H9 (cell line): ENCODE data around the gene PPM1J. TPM values are rescaled to one million over a fixed set of nuclear protein-coding genes. Genes with fewer than 3 reads are reported as not detected.

ENCODE experiments used
- DNase-seq: peaks from one replicate; pipeline ENCODE4 v3.0.0-alpha.2; 2017
- H2AFZ ChIP-seq: one replicate; pipeline ENCODE4 v1.6.1; 2013; ENCODE audit warnings: mild to moderate bottlenecking, low read length, control low read depth, moderate library complexity
- H2AK5ac ChIP-seq: 2 replicates; pipeline ENCODE4 v1.6.1; 2013; ENCODE audit warnings: low read length, control low read depth, mixed read lengths; ENCODE audit not compliant: insufficient read length
- H2BK120ac ChIP-seq: one replicate; pipeline ENCODE4 v1.6.1; 2013; ENCODE audit warnings: low read depth, mild to moderate bottlenecking, low read length, control low read depth, inconsistent platforms; ENCODE audit not compliant: poor library complexity, severe bottlenecking
- H2BK12ac ChIP-seq: 2 replicates; pipeline ENCODE4 v1.6.1; 2013; ENCODE audit warnings: low read length, control low read depth, mixed read lengths, low read depth; ENCODE audit not compliant: insufficient read length
- H2BK15ac ChIP-seq: 2 replicates; pipeline ENCODE4 v1.6.1; 2013; ENCODE audit warnings: low read depth, low read length, control low read depth
- H2BK20ac ChIP-seq: one replicate; pipeline ENCODE4 v1.6.1; 2013; ENCODE audit warnings: low read depth, mild to moderate bottlenecking, low read length, control low read depth, inconsistent platforms; ENCODE audit not compliant: poor library complexity, severe bottlenecking
- H2BK5ac ChIP-seq: 2 replicates; pipeline ENCODE4 v1.6.1; 2013; ENCODE audit warnings: low read length, control low read depth, mixed read lengths; ENCODE audit not compliant: insufficient read length
- H3K14ac ChIP-seq: 2 replicates; pipeline ENCODE4 v1.6.1; 2013; ENCODE audit warnings: low read length, control low read depth; ENCODE audit not compliant: insufficient read depth
- H3K18ac ChIP-seq: 2 replicates; pipeline ENCODE4 v1.6.1; 2013; ENCODE audit warnings: low read depth, mild to moderate bottlenecking, mixed read lengths, low read length, control low read depth; ENCODE audit not compliant: insufficient read length
- H3K23ac ChIP-seq: 2 replicates; pipeline ENCODE4 v1.6.1; 2013; ENCODE audit warnings: low read length, control low read depth, mixed read lengths, low read depth; ENCODE audit not compliant: insufficient read length
- H3K23me2 ChIP-seq: 2 replicates; pipeline ENCODE4 v1.6.1; 2013; ENCODE audit warnings: low read depth, mild to moderate bottlenecking, mixed read lengths, low read length, control low read depth; ENCODE audit not compliant: insufficient read length, poor library complexity, severe bottlenecking
- H3K27ac ChIP-seq: 2 replicates; pipeline ENCODE4 v1.5.1; 2013; ENCODE audit warnings: low read length, control low read depth, mixed read lengths, low read depth; ENCODE audit not compliant: insufficient read length
- H3K27me3 ChIP-seq: 2 replicates; pipeline ENCODE4 v1.6.1; 2013; ENCODE audit warnings: low read length, control low read depth, inconsistent platforms; ENCODE audit not compliant: insufficient read depth
- H3K4ac ChIP-seq: 2 replicates; pipeline ENCODE4 v1.6.1; 2013; ENCODE audit warnings: low read depth, mild to moderate bottlenecking, control low read depth, inconsistent platforms, low read length, moderate library complexity
- H3K4me1 ChIP-seq: 2 replicates; pipeline ENCODE4 v1.6.1; 2013; ENCODE audit warnings: low read length, control low read depth, inconsistent platforms; ENCODE audit not compliant: insufficient read depth
- H3K4me2 ChIP-seq: 2 replicates; pipeline ENCODE4 v1.6.1; 2013; ENCODE audit warnings: low read length, control low read depth, mixed read lengths; ENCODE audit not compliant: insufficient read length, insufficient read depth
- H3K56ac ChIP-seq: 2 replicates; pipeline ENCODE4 v1.6.1; 2013; ENCODE audit warnings: low read depth, mild to moderate bottlenecking, mixed read lengths, low read length, control low read depth; ENCODE audit not compliant: insufficient read length
- H3K79me1 ChIP-seq: 2 replicates; pipeline ENCODE4 v1.6.1; 2013; ENCODE audit warnings: low read depth, mild to moderate bottlenecking, moderate library complexity, low read length, control low read depth, inconsistent platforms; ENCODE audit not compliant: insufficient read depth, poor library complexity, severe bottlenecking
- H3K79me2 ChIP-seq: 2 replicates; pipeline ENCODE4 v1.6.1; 2013; ENCODE audit warnings: low read length, control low read depth, inconsistent platforms; ENCODE audit not compliant: insufficient read depth
- H3K9ac ChIP-seq: 2 replicates; pipeline ENCODE4 v1.6.1; 2013; ENCODE audit warnings: low read length, control low read depth, mixed read lengths; ENCODE audit not compliant: insufficient read length; ENCODE audit errors: extremely low read depth
- H3K9me3 ChIP-seq: one replicate; pipeline ENCODE4 v1.6.1; 2013; ENCODE audit warnings: low read depth, low read length, inconsistent platforms; ENCODE audit not compliant: control insufficient read depth
- H3T11ph ChIP-seq: one replicate; pipeline ENCODE4 v1.6.1; 2013; ENCODE audit warnings: mild to moderate bottlenecking, low read length, control low read depth, inconsistent platforms
- H4K20me1 ChIP-seq: one replicate; pipeline ENCODE4 v1.6.1; 2013; ENCODE audit not compliant: control insufficient read depth, insufficient read length, insufficient read depth
- H4K5ac ChIP-seq: 2 replicates; pipeline ENCODE4 v1.6.1; 2013; ENCODE audit warnings: low read depth, mild to moderate bottlenecking, mixed read lengths, low read length, control low read depth; ENCODE audit not compliant: insufficient read length
- H4K8ac ChIP-seq: replicated peaks from 2 replicates; pipeline ENCODE4 v1.6.1; 2013; ENCODE audit warnings: low read length, control low read depth, mixed read lengths, low read depth; ENCODE audit not compliant: insufficient read length
- H4K91ac ChIP-seq: 2 replicates; pipeline ENCODE4 v1.6.1; 2013; ENCODE audit warnings: low read depth, mild to moderate bottlenecking, moderate library complexity, mixed read lengths, low read length, control low read depth; ENCODE audit not compliant: insufficient read length
- H3K27ac Mint-ChIP-seq, 3 experiments: 2 replicates in 2 of 3; 3 replicates in 1 of 3; pipeline ENCODE4 v1.8.0; 2020 to 2021; ENCODE audit warnings: mixed read lengths in 3 of 3, mild to moderate bottlenecking in 1 of 3, moderate library complexity in 1 of 3
- H3K27me3 Mint-ChIP-seq: 2 replicates; pipeline ENCODE4 v1.8.0; 2021; ENCODE audit warnings: low read depth, mild to moderate bottlenecking, moderate library complexity, mixed read lengths
- H3K36me3 Mint-ChIP-seq, 3 experiments: 2 replicates in 2 of 3; 3 replicates in 1 of 3; pipeline ENCODE4 v1.8.0; 2020 to 2021; ENCODE audit warnings: low read depth in 3 of 3, mixed read lengths in 3 of 3; ENCODE audit not compliant: insufficient read depth in 1 of 3
- H3K4me1 Mint-ChIP-seq, 2 experiments: 2 replicates each; pipeline ENCODE4 v1.8.0; 2020; ENCODE audit warnings: mixed read lengths in 2 of 2
- H3K4me3 Mint-ChIP-seq, 2 experiments: 2 replicates in 1 of 2; 3 replicates in 1 of 2; pipeline ENCODE4 v1.8.0; 2020 to 2021; ENCODE audit warnings: mild to moderate bottlenecking in 2 of 2, mixed read lengths in 2 of 2, moderate library complexity in 1 of 2
- H3K9me3 Mint-ChIP-seq, 2 experiments: 2 replicates in 1 of 2; 3 replicates in 1 of 2; pipeline ENCODE4 v1.8.0; 2020; ENCODE audit warnings: mild to moderate bottlenecking in 2 of 2, mixed read lengths in 2 of 2, moderate library complexity in 1 of 2
- WGBS: extraction: QIAGEN DNeasy Blood & Tissue Kit; methylation state at CpG from one replicate; pipeline ENCODE4 v1.1.7; 2013; ENCODE audit warnings: missing lambda C conversion rate, low lambda C conversion rate, mixed read lengths; ENCODE audit not compliant: insufficient read length; ENCODE audit errors: extremely low coverage; 5-methylcytosine and 5-hydroxymethylcytosine counted together
- total RNA-seq: library from RNA; stranded (reverse); gene quantifications from 2 replicates; pipeline ENCODE4 v1.2.1, GENCODE V29; 2021
- TF ChIP-seq, protein P1 (sequence below): fragments of 200-600 bp; sonication (generic); conservative IDR thresholded peaks from 3 replicates; pipeline ENCODE4 v1.8.0; 2021; ENCODE audit warnings: antibody characterized with exemption, mild to moderate bottlenecking

The PPM1J gene
- total RNA-seq, 1 experiment from 2014 or later = 12.7 TPM

DNA sequence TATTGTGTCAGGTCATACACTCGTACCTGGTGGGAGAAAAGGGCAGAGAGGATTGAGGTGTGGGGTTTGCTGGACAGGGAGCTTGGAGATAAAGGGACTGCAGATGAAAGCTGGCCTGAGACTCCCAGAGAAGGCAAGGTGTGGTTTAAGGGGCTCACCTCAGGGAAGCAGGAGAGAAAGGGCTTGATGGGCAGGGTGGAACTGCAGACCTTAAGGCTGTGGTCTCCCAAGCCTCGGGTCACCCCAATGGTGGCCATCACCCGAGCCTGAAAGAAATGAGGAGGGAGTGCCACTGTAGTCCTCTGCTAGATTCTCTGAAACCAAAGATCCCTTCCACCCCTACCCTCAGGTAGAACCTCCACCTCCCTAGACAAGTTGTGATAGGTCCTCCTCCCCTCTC, 4.5 kb downstream of the PPM1J start:
- Histone ChIP-seq H3K4ac (no peak overlapping the region), H4K8ac (no peak overlapping the region), H2AK5ac (no peak overlapping the region), H3K23ac (no peak overlapping the region), H3K4me1 (peaks cover 12% of the 10 kb centered on the region), H3K23me2 (peaks cover 22% of the 10 kb centered on the region), H2BK20ac (no peak overlapping the region), H2BK15ac (no peak overlapping the region), H4K91ac (no peak overlapping the region), H3K56ac (no peak overlapping the region), H2BK12ac (no peak overlapping the region), H3K14ac (no peak overlapping the region), H3K4me2 (no peak overlapping the region), H3K79me2 (no peaks in the 10 kb centered on the region; the same call in 1 of the 2 replicates), H2BK5ac (no peak overlapping the region), H4K20me1 (no peaks in the 10 kb centered on the region), H2BK120ac (no peak overlapping the region), H4K5ac (no peak overlapping the region), H3K79me1 (no peaks in the 10 kb centered on the region), H3T11ph (no peak overlapping the region), H3K18ac (no peak overlapping the region), H3K9me3 (no peaks in the 10 kb centered on the region), H3K27me3 (no peaks in the 10 kb centered on the region; the same call in 1 of the 2 replicates), H3K27ac (no peak overlapping the region), H2AFZ (no peak overlapping the region), H3K9ac (no peak overlapping the region)
- Mint-ChIP-seq H3K36me3 (peaks cover 13 to 24% (median 17%) of the 10 kb centered on the region in 3 experiments), H3K4me1 (peaks cover 46 to 53% of the 10 kb centered on the region in 2 experiments), H3K4me3 (no peak overlapping the region), H3K9me3 (no peaks in the 10 kb centered on the region; a peak in 1 of 5 replicates), H3K27ac (no peak overlapping the region; a peak in 1 of 7 replicates), H3K27me3 (peaks cover 53% of the 10 kb centered on the region)
- no CpG with 5 or more reads among the region's 3 CpGs for WGBS
- TF ChIP-seq, protein P1, sequence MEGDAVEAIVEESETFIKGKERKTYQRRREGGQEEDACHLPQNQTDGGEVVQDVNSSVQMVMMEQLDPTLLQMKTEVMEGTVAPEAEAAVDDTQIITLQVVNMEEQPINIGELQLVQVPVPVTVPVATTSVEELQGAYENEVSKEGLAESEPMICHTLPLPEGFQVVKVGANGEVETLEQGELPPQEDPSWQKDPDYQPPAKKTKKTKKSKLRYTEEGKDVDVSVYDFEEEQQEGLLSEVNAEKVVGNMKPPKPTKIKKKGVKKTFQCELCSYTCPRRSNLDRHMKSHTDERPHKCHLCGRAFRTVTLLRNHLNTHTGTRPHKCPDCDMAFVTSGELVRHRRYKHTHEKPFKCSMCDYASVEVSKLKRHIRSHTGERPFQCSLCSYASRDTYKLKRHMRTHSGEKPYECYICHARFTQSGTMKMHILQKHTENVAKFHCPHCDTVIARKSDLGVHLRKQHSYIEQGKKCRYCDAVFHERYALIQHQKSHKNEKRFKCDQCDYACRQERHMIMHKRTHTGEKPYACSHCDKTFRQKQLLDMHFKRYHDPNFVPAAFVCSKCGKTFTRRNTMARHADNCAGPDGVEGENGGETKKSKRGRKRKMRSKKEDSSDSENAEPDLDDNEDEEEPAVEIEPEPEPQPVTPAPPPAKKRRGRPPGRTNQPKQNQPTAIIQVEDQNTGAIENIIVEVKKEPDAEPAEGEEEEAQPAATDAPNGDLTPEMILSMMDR = no peak
- no peak for DNase-seq
